HG02623 (cell line): ENCODE measurements around the gene BLTP2.
A peak's percentile ranks its signal among the peaks of the same experiment; 100 is the strongest.
"Not testable (repeated sequence)": the region's sequence is repeated elsewhere in the genome, so short reads cannot be mapped to it uniquely, and the experiment has no call there.

Source experiments
- ATAC-seq: cut with Tn5 transposase; IDR thresholded peaks from one replicate; pipeline ENCODE4 v1.9.1; 2021; ENCODE audit warnings: moderate library complexity; ENCODE audit not compliant: unreplicated experiment

BLTP2 gene

GRCh38 chr17:28644787-28645575, at the start of gene BLTP2:
TSS of gene BLTP2 (minus strand) at chr17:28645158. CDS start at chr17:28645056, 102 bp downstream.
- ATAC-seq, result peak; percentile 83

GRCh38 chr17:28693869-28694268, 48.9 kb upstream of the BLTP2 start:
- no peak for ATAC-seq

GRCh38 chr17:28689011-28689410, 44.1 kb upstream of the BLTP2 start:
- ATAC-seq, result no peak

- no peak for ATAC-seq
Measured at GRCh38 chr17:28688481-28688880, 43.5 kb upstream of the BLTP2 start.

- no peak for ATAC-seq
Measured at GRCh38 chr17:28686296-28686695, 41.3 kb upstream of the BLTP2 start.

- no peak for ATAC-seq
Measured at GRCh38 chr17:28685366-28685765, 40.4 kb upstream of the BLTP2 start.

GRCh38 chr17:28684963-28685362, 40.0 kb upstream of the BLTP2 start:
- ATAC-seq, result no peak

- no peak for ATAC-seq
Measured at GRCh38 chr17:28682655-28683054, 37.7 kb upstream of the BLTP2 start.

GRCh38 chr17:28675980-28676379, 31.0 kb upstream of the BLTP2 start:
- no peak for ATAC-seq

- no peak for ATAC-seq
Measured at GRCh38 chr17:28675490-28675889, 30.5 kb upstream of the BLTP2 start.

GRCh38 chr17:28669918-28670317, 25.0 kb upstream of the BLTP2 start:
- ATAC-seq, result no peak

GRCh38 chr17:28667870-28668269, 22.9 kb upstream of the BLTP2 start:
- ATAC-seq, result no peak

- ATAC-seq, result no peak
Measured at GRCh38 chr17:28665994-28666393, 21.0 kb upstream of the BLTP2 start.

- no peak for ATAC-seq
Measured at GRCh38 chr17:28663723-28664122, 18.8 kb upstream of the BLTP2 start.

- ATAC-seq, result no peak
Measured at GRCh38 chr17:28662527-28662829, 17.5 kb upstream of the BLTP2 start.

- peak; percentile 69 for ATAC-seq
Measured at GRCh38 chr17:28661635-28662526, 16.9 kb upstream of the BLTP2 start, which contains the start of the genes SDF2 and SUPT6H. TSS of gene SDF2 (minus strand) at chr17:28661906. CDS start at chr17:28661876, 30 bp downstream. TSS of gene SUPT6H (plus strand) at chr17:28662205. CDS start at chr17:28673402, 11,197 bp downstream.

- not testable (repeated sequence) for ATAC-seq
Measured at GRCh38 chr17:28659497-28659881, 14.5 kb upstream of the BLTP2 start.

- ATAC-seq, result not testable (repeated sequence)
Measured at GRCh38 chr17:28658766-28659496, 14.0 kb upstream of the BLTP2 start.

- ATAC-seq, result not testable (repeated sequence)
Measured at GRCh38 chr17:28658342-28658741, 13.4 kb upstream of the BLTP2 start.

- no peak for ATAC-seq
Measured at GRCh38 chr17:28657756-28658155, 12.8 kb upstream of the BLTP2 start.

GRCh38 chr17:28655160-28655559, 10.2 kb upstream of the BLTP2 start:
- no peak for ATAC-seq
